Prostate gland (tissue), 2 donors: Measurements from ENCODE around the gene ETV4. TPM values are rescaled to one million over a fixed set of nuclear protein-coding genes. Genes with fewer than 3 reads are reported as not detected.

ENCODE experiments used
- DNase-seq: peaks from one replicate; pipeline ENCODE4 v3.0.0-alpha.2; 2019; ENCODE audit warnings: low spot score
- H3K27ac ChIP-seq, 2 donors: fragments of 200-600 bp; sonication (generic); 2 replicates each; pipeline ENCODE4 v1.5.1; 2017 to 2019
- H3K27me3 ChIP-seq: fragments of 200-600 bp; sonication (generic); replicated peaks from 2 replicates; pipeline ENCODE4 v1.5.1; 2019; ENCODE audit not compliant: insufficient read depth
- H3K36me3 ChIP-seq, 2 donors: fragments of 200-600 bp; sonication (generic); 1 replicate in 1 of 2; 2 replicates in 1 of 2; pipeline versions ENCODE4 v1.5.1 to v1.8.1; 2017 to 2019
- H3K4me1 ChIP-seq: fragments of 200-600 bp; sonication (generic); replicated peaks from 2 replicates; pipeline ENCODE4 v1.5.1; 2019
- H3K4me3 ChIP-seq, 2 donors: fragments of 200-600 bp; sonication (generic); 2 replicates each; pipeline ENCODE4 v1.5.1; 2017 to 2019
- H3K9me3 ChIP-seq: fragments of 200-600 bp; sonication (generic); 2 replicates; pipeline ENCODE4 v1.5.1; 2017
- POLR2A ChIP-seq: fragments of 450-650 bp; IDR thresholded peaks from one replicate; pipeline ENCODE4 v1.6.1; 2016; ENCODE audit warnings: antibody characterized with exemption, mild to moderate bottlenecking
- POLR2AphosphoS5 ChIP-seq: sonication (generic); formaldehyde crosslinking; IDR thresholded peaks from one replicate; pipeline ENCODE4 v1.6.1; 2017; ENCODE audit warnings: antibody characterized with exemption
- WGBS: methylation state at CpG from one replicate; pipeline ENCODE4 v1.1.5; 2018; 5-methylcytosine and 5-hydroxymethylcytosine counted together
- intact Hi-C: fragments of 100-400 bp; cut with DNase I; formaldehyde crosslinking; loops from one replicate; pipeline ENCODE4 v1.14.2; 2022
- total RNA-seq, 2 donors: library from RNA; depleted of rRNA; stranded (reverse); fragments of >200 nt; gene quantifications; one replicate each; pipeline ENCODE4 v1.1.0, GENCODE V29; 2016
- TF ChIP-seq, protein P1 (sequence below), 4 experiments: fragments of 200-600 bp in 2 of 4; fragments of 450-650 bp in 2 of 4; sonication (generic) in 2 of 4; IDR thresholded peaks; 1 replicate in 3 of 4; 2 replicates in 1 of 4; pipeline ENCODE4 v1.5.1; 2016 to 2019; ENCODE audit warnings: antibody characterized with exemption in 4 of 4, mild to moderate bottlenecking in 2 of 4, moderate library complexity in 2 of 4

The ETV4 gene
- total RNA-seq, 2 donors from 2014 or later, result 2.9 to 4.0 TPM

DNA sequence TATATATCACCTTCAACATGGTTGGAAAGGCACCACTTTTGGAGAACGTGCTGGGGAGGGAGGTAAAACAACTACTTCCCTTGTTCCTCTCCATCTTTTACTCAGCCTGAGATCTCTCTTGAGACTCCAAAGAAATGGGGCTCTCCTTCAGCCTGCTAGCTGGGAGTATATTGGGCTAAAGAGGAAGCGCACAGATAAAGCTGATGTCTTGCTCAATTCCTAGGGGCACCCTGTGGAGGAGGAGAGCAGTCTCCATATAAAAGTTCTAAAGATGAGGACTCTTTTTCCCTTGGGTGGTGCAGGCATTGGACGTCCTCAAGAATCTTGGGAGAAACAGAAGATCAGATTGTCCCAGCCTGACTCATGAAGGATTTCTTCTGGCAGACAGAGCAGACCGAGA is 4.6 kb upstream of the ETV4 start:
- intact Hi-C loops, result no loop called here
- 98% methylated on average over 4 of the region's 4 CpGs for WGBS
- Histone ChIP-seq H3K36me3 (no peaks in the 10 kb centered on the region), H3K27me3 (no peaks in the 10 kb centered on the region), H3K9me3 (no peaks in the 10 kb centered on the region), H3K27ac (no peak overlapping the region), H3K4me1 (peaks cover 6% of the 10 kb centered on the region), H3K4me3 (no peak overlapping the region)
- no peak for DNase-seq
- no peak for TF ChIP-seq POLR2A
- TF ChIP-seq, protein P1, sequence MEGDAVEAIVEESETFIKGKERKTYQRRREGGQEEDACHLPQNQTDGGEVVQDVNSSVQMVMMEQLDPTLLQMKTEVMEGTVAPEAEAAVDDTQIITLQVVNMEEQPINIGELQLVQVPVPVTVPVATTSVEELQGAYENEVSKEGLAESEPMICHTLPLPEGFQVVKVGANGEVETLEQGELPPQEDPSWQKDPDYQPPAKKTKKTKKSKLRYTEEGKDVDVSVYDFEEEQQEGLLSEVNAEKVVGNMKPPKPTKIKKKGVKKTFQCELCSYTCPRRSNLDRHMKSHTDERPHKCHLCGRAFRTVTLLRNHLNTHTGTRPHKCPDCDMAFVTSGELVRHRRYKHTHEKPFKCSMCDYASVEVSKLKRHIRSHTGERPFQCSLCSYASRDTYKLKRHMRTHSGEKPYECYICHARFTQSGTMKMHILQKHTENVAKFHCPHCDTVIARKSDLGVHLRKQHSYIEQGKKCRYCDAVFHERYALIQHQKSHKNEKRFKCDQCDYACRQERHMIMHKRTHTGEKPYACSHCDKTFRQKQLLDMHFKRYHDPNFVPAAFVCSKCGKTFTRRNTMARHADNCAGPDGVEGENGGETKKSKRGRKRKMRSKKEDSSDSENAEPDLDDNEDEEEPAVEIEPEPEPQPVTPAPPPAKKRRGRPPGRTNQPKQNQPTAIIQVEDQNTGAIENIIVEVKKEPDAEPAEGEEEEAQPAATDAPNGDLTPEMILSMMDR (IDR thresholded peaks at IDR 0.05), result no peak
- no peak for TF ChIP-seq POLR2AphosphoS5

DNA sequence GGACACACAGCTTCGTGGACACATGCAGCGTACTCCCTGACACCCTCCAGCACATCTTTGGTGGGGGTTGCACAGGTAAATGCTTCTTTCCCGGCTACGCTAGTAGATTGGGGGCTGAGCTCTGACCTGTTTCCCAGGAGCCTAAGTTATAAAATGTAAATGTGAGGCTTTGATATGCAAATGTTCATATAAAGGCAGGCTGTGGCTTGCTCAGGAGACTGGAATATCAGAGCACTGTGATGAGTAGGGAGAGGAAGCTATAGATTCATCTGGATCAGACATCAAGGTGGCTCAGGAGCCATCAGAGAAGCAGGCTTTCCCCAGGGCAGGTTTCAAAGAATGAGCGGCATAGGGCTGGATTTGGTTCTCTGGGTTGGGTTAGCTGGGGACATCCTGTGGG is 3.4 kb upstream of the ETV4 start:
- Histone ChIP-seq H3K4me3 (no peak overlapping the region), H3K27me3 (no peaks in the 10 kb centered on the region), H3K27ac (no peak overlapping the region), H3K9me3 (no peaks in the 10 kb centered on the region), H3K36me3 (no peaks in the 10 kb centered on the region), H3K4me1 (peaks cover 6% of the 10 kb centered on the region)
- DNase-seq, result no peak
- intact Hi-C loops, result no loop called here
- TF ChIP-seq, protein P1 (IDR thresholded peaks at IDR 0.05), result no peak
- no peak for TF ChIP-seq POLR2AphosphoS5
- TF ChIP-seq POLR2A, result no peak
- 67% methylated on average over 5 of the region's 5 CpGs for WGBS

DNA sequence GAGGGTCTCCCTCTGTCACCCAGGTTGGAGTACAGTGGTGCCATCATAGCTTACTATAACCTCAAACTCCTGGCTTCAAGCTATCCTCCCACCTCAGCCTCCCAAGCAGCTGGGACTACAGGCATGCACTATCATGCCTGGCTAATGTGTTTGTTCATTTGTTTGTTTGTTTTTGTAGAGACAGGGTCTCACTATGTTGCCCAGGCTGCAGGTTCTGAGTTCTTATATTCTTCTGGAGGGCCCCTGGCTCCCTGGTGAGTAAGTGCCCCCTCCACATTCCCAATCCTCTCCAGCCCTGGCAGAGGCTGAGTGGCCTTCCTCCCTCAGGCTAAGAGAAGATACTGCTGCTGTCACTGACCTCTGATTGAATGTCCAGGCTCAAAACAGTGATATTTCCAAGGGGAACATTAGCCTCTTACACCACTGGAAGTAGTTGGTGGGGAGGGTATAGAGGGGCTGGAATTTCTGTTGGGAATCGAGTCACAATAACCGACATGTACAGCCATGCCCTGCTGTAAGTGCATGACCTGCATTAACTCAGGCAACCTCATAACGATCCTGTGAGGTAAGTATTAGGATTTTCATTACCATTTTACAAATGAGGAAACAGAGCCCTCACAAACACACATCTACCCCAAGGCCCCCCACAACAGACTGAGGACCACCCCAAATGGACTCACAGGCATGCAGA is 2.7 kb upstream of the ETV4 start:
- H3K36me3 ChIP-seq, result no peaks in the 10 kb centered on the region
- H3K9me3 ChIP-seq, result no peaks in the 10 kb centered on the region
- WGBS, result 54% methylated on average over 3 of the region's 3 CpGs
- peaks cover 2% of the 10 kb centered on the region for H3K27me3 ChIP-seq
- no peak for DNase-seq
- H3K27ac ChIP-seq, result no peak overlapping the region
- peaks cover 6% of the 10 kb centered on the region for H3K4me1 ChIP-seq
- H3K4me3 ChIP-seq, result no peak overlapping the region
- intact Hi-C loops, result no loop called here
- TF ChIP-seq, protein P1 (IDR thresholded peaks at IDR 0.05), result no peak
- no peak for TF ChIP-seq POLR2A
- no peak for TF ChIP-seq POLR2AphosphoS5

DNA sequence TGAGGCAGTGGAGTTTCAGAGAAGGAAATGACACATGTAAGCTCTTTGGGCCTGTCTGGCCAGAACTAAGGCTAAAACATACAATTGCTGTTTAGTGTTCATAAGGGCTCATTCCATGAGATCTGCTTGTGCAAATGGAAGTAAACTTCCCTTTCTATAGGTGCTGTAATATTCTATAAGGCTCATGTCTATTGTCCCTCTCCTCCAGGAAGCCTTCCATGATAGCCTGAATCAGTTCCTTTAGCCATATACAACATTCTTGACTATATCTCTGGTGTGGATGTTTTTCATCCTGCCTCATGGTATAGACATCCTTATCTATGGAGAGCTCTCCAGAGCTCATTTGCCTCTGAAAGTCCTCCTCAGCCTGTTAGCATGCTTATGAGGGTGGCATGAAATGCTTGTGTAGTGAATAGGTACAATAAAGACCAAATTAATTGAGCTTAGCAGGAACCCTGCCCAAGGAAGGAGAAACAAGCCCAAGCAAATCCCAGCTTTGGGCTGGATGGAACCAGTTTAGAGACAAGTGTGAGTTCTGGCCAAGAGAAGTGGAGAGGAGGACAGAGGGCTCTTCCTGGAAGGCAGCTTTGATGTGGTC is 1.6 kb upstream of the ETV4 start:
- no peaks in the 10 kb centered on the region for H3K9me3 ChIP-seq
- H3K36me3 ChIP-seq, result no peaks in the 10 kb centered on the region
- TF ChIP-seq, protein P1 (IDR thresholded peaks at IDR 0.05), result no peak
- TF ChIP-seq POLR2AphosphoS5, result no peak
- TF ChIP-seq POLR2A, result no peak
- no peak overlapping the region for H3K27ac ChIP-seq
- H3K27me3 ChIP-seq, result peaks cover 2% of the 10 kb centered on the region
- DNase-seq, result no peak
- no peak overlapping the region for H3K4me3 ChIP-seq
- H3K4me1 ChIP-seq, result peaks cover 6% of the 10 kb centered on the region
- intact Hi-C loops, result no loop called here

DNA sequence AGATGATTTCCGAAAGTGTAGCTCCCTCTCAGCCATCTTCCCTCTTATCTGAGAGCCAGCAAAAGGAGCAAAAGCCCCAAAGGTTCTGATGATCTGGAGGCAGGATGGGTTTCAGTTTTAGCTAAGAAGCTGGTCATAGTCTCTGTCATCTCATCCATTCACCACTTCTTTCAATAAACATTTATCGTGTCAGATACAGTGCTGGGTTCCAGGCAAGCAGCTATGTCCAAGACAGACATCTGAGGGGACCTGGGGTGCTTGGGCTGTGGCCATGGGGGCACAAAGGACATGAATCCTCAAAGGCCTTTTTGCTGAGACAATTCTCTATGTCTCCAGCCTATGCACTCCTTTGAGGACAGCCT is 1.0 kb upstream of the ETV4 start:
- Histone ChIP-seq H3K4me3 (no peak overlapping the region), H3K36me3 (no peaks in the 10 kb centered on the region), H3K9me3 (no peaks in the 10 kb centered on the region), H3K27me3 (peaks cover 2% of the 10 kb centered on the region), H3K4me1 (peaks cover 6% of the 10 kb centered on the region), H3K27ac (no peak overlapping the region)
- no peak for DNase-seq
- intact Hi-C loops, result no loop called here
- TF ChIP-seq POLR2AphosphoS5 (no peak), POLR2A (no peak)
- TF ChIP-seq, protein P1 (IDR thresholded peaks at IDR 0.05), result no peak
- WGBS, result 68% methylated on average over 2 of the region's 2 CpGs
